H1 (cell line): ENCODE results near the gene GP1BB. TPM values are rescaled to one million over a fixed set of nuclear protein-coding genes. Genes with fewer than 3 reads are reported as not detected.

ENCODE experiments used
- CTCF ChIA-PET: fragments of 300-600 bp; sonication (Branson Sonifier 250); formaldehyde crosslinking; loops from one replicate; lab custom pipeline; 2021; ENCODE audit not compliant: partially characterized antibody; lab: Charles Lee
- POLR2A ChIA-PET: fragments of 300-600 bp; sonication (Branson Sonifier 250); formaldehyde crosslinking; loops from one replicate; lab custom pipeline; 2021; ENCODE audit warnings: inconsistent platforms; ENCODE audit not compliant: partially characterized antibody; lab: Charles Lee
- DNase-seq, 2 experiments: peaks; one replicate each; pipeline versions ENCODE4 v3.0.0 to v3.0.0-alpha.2; 2010 to 2022; ENCODE audit warnings: low spot score in 2 of 2, low read depth in 1 of 2, mixed read lengths in 1 of 2
- FAIRE-seq: peaks from 2 replicates; lab custom pipeline; 2011; peaks lifted over from hg19 to GRCh38; lab: Jason Lieb, UNC
- H2AFZ ChIP-seq: 2 replicates; pipeline ENCODE4 v1.8.1; 2012; ENCODE audit warnings: low read length, inconsistent platforms
- H2AK5ac ChIP-seq: 2 replicates; pipeline ENCODE4 v1.6.1; 2013; ENCODE audit warnings: low read depth, low read length
- H2BK120ac ChIP-seq: replicated peaks from 2 replicates; pipeline ENCODE3; 2013; ENCODE audit warnings: low read depth, low read length, inconsistent platforms
- H2BK12ac ChIP-seq: 2 replicates; pipeline ENCODE4 v1.6.1; 2013; ENCODE audit warnings: low read depth, low read length
- H2BK15ac ChIP-seq: 2 replicates; pipeline ENCODE4 v1.6.1; 2013; ENCODE audit warnings: low read length
- H2BK20ac ChIP-seq: 2 replicates; pipeline ENCODE4 v1.6.1; 2013; ENCODE audit warnings: low read length
- H2BK5ac ChIP-seq: 2 replicates; pipeline ENCODE4 v1.6.1; 2013; ENCODE audit warnings: low read depth, low read length
- H3K14ac ChIP-seq: 2 replicates; pipeline ENCODE4 v1.6.1; 2013; ENCODE audit warnings: inconsistent platforms; ENCODE audit not compliant: insufficient read length
- H3K18ac ChIP-seq: 2 replicates; pipeline ENCODE4 v1.6.1; 2013; ENCODE audit warnings: low read length; ENCODE audit errors: extremely low read depth
- H3K23ac ChIP-seq: 2 replicates; pipeline ENCODE4 v1.6.1; 2013; ENCODE audit warnings: inconsistent platforms; ENCODE audit not compliant: insufficient read length
- H3K23me2 ChIP-seq: 2 replicates; pipeline ENCODE4 v1.6.1; 2013; ENCODE audit warnings: low read depth, low read length
- H3K27ac ChIP-seq: 2 replicates; pipeline ENCODE4 v1.6.1; 2011; ENCODE audit warnings: low read depth, low read length, inconsistent platforms
- H3K27me3 ChIP-seq, 4 experiments: replicated peaks in 1 of 4; 1 replicate in 1 of 4; 2 replicates in 3 of 4; pipeline versions ENCODE4 v1.6.1 to v1.8.1; 2011 to 2013; ENCODE audit warnings: low read length in 3 of 4, mild to moderate bottlenecking in 3 of 4, inconsistent platforms in 2 of 4, mixed read lengths in 2 of 4, moderate library complexity in 1 of 4; ENCODE audit not compliant: control insufficient read depth in 3 of 4, insufficient read depth in 3 of 4; ENCODE audit errors: extremely low read depth in 1 of 4
- H3K36me3 ChIP-seq, 4 experiments: 2 replicates each; pipeline versions ENCODE4 v1.6.1 to v1.8.1; 2011 to 2013; ENCODE audit warnings: mild to moderate bottlenecking in 4 of 4, low read length in 3 of 4, moderate library complexity in 2 of 4, control low read depth in 1 of 4, inconsistent platforms in 1 of 4; ENCODE audit not compliant: insufficient read depth in 4 of 4, control insufficient read depth in 2 of 4
- H3K4ac ChIP-seq: replicated peaks from 2 replicates; pipeline ENCODE3; 2013; ENCODE audit warnings: low read length, low read depth, mixed read lengths, inconsistent platforms; ENCODE audit not compliant: insufficient read length
- H3K4me1 ChIP-seq, 4 experiments: replicated peaks in 1 of 4; 1 replicate in 1 of 4; 2 replicates in 3 of 4; pipeline versions ENCODE4 v1.6.1 to v1.8.1; 2011 to 2013; ENCODE audit warnings: low read length in 3 of 4, inconsistent platforms in 2 of 4, mixed read lengths in 1 of 4; ENCODE audit not compliant: insufficient read depth in 4 of 4, control insufficient read depth in 3 of 4
- H3K4me2 ChIP-seq, 2 experiments: 2 replicates each; pipeline versions ENCODE4 v1.6.1 to v1.8.1; 2011 to 2013; ENCODE audit warnings: low read depth in 2 of 2, low read length in 2 of 2, control low read depth in 1 of 2, inconsistent platforms in 1 of 2, mild to moderate bottlenecking in 1 of 2; ENCODE audit not compliant: insufficient read depth in 1 of 2
- H3K4me3 ChIP-seq, 4 experiments: fragments of 200-600, 300-600 bp in 1 of 4; sonication (generic), shearing (Covaris generic), sonication (Bioruptor Twin) in 1 of 4; 2 replicates each; pipeline versions ENCODE4 v1.5.1 to v1.8.1; 2011 to 2016; ENCODE audit warnings: low read length in 4 of 4, low read depth in 3 of 4, control low read depth in 2 of 4, inconsistent platforms in 2 of 4, mild to moderate bottlenecking in 2 of 4, mixed read lengths in 1 of 4, moderate library complexity in 1 of 4; ENCODE audit not compliant: insufficient read depth in 2 of 4; ENCODE audit errors: extremely low read depth in 1 of 4
- H3K56ac ChIP-seq: replicated peaks from 2 replicates; pipeline ENCODE3; 2013; ENCODE audit warnings: low read depth, mild to moderate bottlenecking, mixed read lengths, low read length, inconsistent platforms; ENCODE audit not compliant: insufficient read length
- H3K79me1 ChIP-seq: 2 replicates; pipeline ENCODE4 v1.6.1; 2013; ENCODE audit warnings: low read depth, low read length, control low read depth
- H3K79me2 ChIP-seq, 2 experiments: 2 replicates each; pipeline versions ENCODE4 v1.6.1 to v1.8.1; 2012 to 2013; ENCODE audit warnings: low read length in 2 of 2, mild to moderate bottlenecking in 2 of 2, inconsistent platforms in 1 of 2; ENCODE audit not compliant: insufficient read depth in 2 of 2, control insufficient read depth in 1 of 2
- H3K9ac ChIP-seq, 4 experiments: replicated peaks in 1 of 4; 1 replicate in 1 of 4; 2 replicates in 3 of 4; pipeline versions ENCODE4 v1.6.1 to v1.8.1; 2011 to 2013; ENCODE audit warnings: low read depth in 3 of 4, low read length in 3 of 4, control low read depth in 2 of 4, mild to moderate bottlenecking in 2 of 4, moderate library complexity in 2 of 4, inconsistent platforms in 1 of 4; ENCODE audit errors: extremely low read depth in 1 of 4
- H3K9me3 ChIP-seq, 2 experiments: 2 replicates each; pipeline versions ENCODE4 v1.6.1 to v1.8.1; 2012 to 2013; ENCODE audit warnings: mild to moderate bottlenecking in 2 of 2, moderate library complexity in 2 of 2, control low read depth in 1 of 2, inconsistent platforms in 1 of 2, low read depth in 1 of 2, low read length in 1 of 2, mixed read lengths in 1 of 2; ENCODE audit not compliant: insufficient read depth in 2 of 2
- H4K20me1 ChIP-seq, 2 experiments: replicated peaks in 1 of 2; 2 replicates each; pipeline versions ENCODE3 to v1.8.1; 2011 to 2013; ENCODE audit warnings: inconsistent platforms in 2 of 2, low read length in 2 of 2, mild to moderate bottlenecking in 1 of 2; ENCODE audit not compliant: insufficient read depth in 2 of 2, control insufficient read depth in 1 of 2
- H4K5ac ChIP-seq: 2 replicates; pipeline ENCODE4 v1.6.1; 2013; ENCODE audit warnings: low read length, low read depth, mixed read lengths, inconsistent platforms; ENCODE audit not compliant: insufficient read length
- H4K8ac ChIP-seq: 2 replicates; pipeline ENCODE4 v1.8.0; 2013; ENCODE audit warnings: mild to moderate bottlenecking, moderate library complexity, low read length, inconsistent platforms; ENCODE audit not compliant: insufficient read depth; ENCODE audit errors: extremely low read depth
- H4K91ac ChIP-seq: replicated peaks from 2 replicates; pipeline ENCODE3; 2013; ENCODE audit warnings: low read length, mixed read lengths, inconsistent platforms; ENCODE audit not compliant: insufficient read length
- SIN3A ChIP-seq, 2 experiments: IDR thresholded peaks in 1 of 2; conservative IDR thresholded peaks in 1 of 2; 2 replicates each; pipeline ENCODE4 v1.6.1; 2011 to 2012; ENCODE audit warnings: low read length in 2 of 2, improper control_type of control experiment in 1 of 2, low read depth in 1 of 2, mild to moderate bottlenecking in 1 of 2
- SP2 ChIP-seq: IDR thresholded peaks from 2 replicates; pipeline ENCODE4 v1.6.1; 2012; ENCODE audit warnings: mild to moderate bottlenecking, low read length, inconsistent platforms
- WGBS, 2 experiments: shearing (Covaris generic) in 1 of 2; methylation state at CpG; one replicate each; pipeline versions ENCODE4 v1.1.6 to v1.1.7; 2013 to 2015; ENCODE audit warnings: low lambda C conversion rate in 2 of 2, mixed read lengths in 2 of 2, inconsistent platforms in 1 of 2, low coverage in 1 of 2, missing lambda C conversion rate in 1 of 2; ENCODE audit not compliant: insufficient replicate concordance in 2 of 2, insufficient coverage in 1 of 2, insufficient read length in 1 of 2; ENCODE audit errors: extremely low coverage in 1 of 2, missing lambda C conversion rate in 1 of 2; 5-methylcytosine and 5-hydroxymethylcytosine counted together
- polyA plus RNA-seq, 7 experiments: library from polyadenylated mRNA; depleted of rRNA in 3 of 7; stranded (reverse) in 5 of 7; unstranded in 2 of 7; fragments of >200 nt in 5 of 7; fragments of 200-250 nt in 2 of 7; gene quantifications; 1 replicate in 5 of 7; 2 replicates in 1 of 7; 4 replicates in 1 of 7; pipeline versions ENCODE4 v1.2.1 to v1.2.3, GENCODE V29; 2011 to 2013; ENCODE audit warnings: missing spikeins in 2 of 7, mixed read lengths in 2 of 7
- total RNA-seq: library from RNA; stranded (reverse); fragmentation: NEBNext Ultra II Directional; extraction: Animal tissue kit (Norgen Biotek cat#: 25700); gene quantifications from 2 replicates; pipeline ENCODE4 v1.2.1, GENCODE V29; 2021

Gene GP1BB
- total and polyA plus RNA-seq, 2 of the 8 experiments (the other 6 are each of a cell fraction or from before 2014, with no cell fraction given) = 0.36 TPM; not detected in 1

DNA sequence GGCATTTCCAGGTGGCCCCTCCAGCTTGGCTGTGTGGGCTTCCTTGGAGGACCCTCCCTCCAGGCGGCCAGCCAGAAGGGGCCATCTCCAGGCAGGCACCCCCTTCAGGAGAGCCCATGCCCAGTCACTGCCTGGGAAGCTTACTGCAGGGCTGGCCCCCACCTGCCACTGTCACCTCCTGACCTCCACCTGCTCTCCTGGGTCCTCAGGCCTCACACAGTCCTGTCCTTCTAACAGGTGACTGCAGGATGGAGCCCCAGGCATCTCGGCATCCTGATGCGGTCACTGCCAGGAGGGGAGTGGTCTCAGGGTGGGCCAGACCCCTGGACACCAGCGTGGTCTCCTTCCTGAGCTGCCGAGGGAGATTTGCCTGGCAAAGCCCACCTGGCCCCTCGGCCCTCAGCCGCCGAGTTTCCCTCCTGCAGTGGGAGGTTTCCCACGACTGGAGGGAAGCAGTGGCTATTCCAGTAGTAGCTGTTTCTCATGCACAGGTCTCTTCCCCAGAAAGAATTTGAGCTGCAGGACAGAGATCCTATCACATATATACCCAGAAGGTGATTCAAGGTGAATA lies 50.2 kb downstream of the GP1BB start:
- Histone ChIP-seq H3K79me2 (no peaks in the 10 kb centered on the region), H3K4me2 (no peak overlapping the region), H3K36me3 (no peaks in the 10 kb centered on the region), H3K14ac (no peak overlapping the region), H3K4me1 (no peaks in the 10 kb centered on the region), H3K9me3 (no peaks in the 10 kb centered on the region), H2BK12ac (no peak overlapping the region), H2AFZ (no peak overlapping the region), H3K18ac (no peak overlapping the region), H3K79me1 (no peaks in the 10 kb centered on the region), H3K9ac (no peak overlapping the region), H2AK5ac (no peak overlapping the region), H2BK120ac (no peak overlapping the region), H2BK15ac (no peak overlapping the region), H2BK5ac (no peak overlapping the region), H3K4ac (no peak overlapping the region), H4K5ac (no peak overlapping the region), H4K20me1 (peaks cover 1 to 2% of the 10 kb centered on the region in 2 experiments), H2BK20ac (no peak overlapping the region), H3K27ac (no peak overlapping the region), H3K4me3 (no peak overlapping the region), H3K56ac (no peak overlapping the region), H3K23ac (no peak overlapping the region), H3K23me2 (no peaks in the 10 kb centered on the region), H4K91ac (no peak overlapping the region), H3K27me3 (peaks cover 12 to 27% (median 26%) of the 10 kb centered on the region in 4 experiments), H4K8ac (peak overlapping the region; percentile 35; the same call in 1 of the 2 replicates)
- no peak for DNase-seq
- CTCF ChIA-PET = interaction anchor here (0.9 to 2.7 kb wide), 14 partner anchors 8 to 140 kb away, joined by 3 to 10 read pairs (median 6); no protein-coding TSS in a partner anchor
- POLR2A ChIA-PET = interaction anchor here (0.7 to 0.9 kb wide), 2 partner anchors 9 to 15 kb away, joined by 3 to 4 read pairs; no protein-coding TSS in a partner anchor
- WGBS, 2 experiments = 81% methylated on average over 9 of the region's 9 CpGs; no CpG with 5 or more reads in 1 of the 2 experiments
- no peak for FAIRE-seq
- TF ChIP-seq SP2 (no peak), SIN3A (conservative IDR thresholded peaks at IDR 0.05 in 1 of 2, IDR thresholded peaks at IDR 0.05 in 1 of 2; ENCODE audit: low read depth in 1 of 2, low read length in 2 of 2) (no peak)
